ENCODE measurements around the gene ECT2. TPM values are rescaled to one million over a fixed set of nuclear protein-coding genes. Genes with fewer than 3 reads are reported as not detected.
"Not testable (repeated sequence)": the region's sequence is repeated elsewhere in the genome, so short reads cannot be mapped to it uniquely, and the experiment has no call there.

Gene ECT2, protein sequence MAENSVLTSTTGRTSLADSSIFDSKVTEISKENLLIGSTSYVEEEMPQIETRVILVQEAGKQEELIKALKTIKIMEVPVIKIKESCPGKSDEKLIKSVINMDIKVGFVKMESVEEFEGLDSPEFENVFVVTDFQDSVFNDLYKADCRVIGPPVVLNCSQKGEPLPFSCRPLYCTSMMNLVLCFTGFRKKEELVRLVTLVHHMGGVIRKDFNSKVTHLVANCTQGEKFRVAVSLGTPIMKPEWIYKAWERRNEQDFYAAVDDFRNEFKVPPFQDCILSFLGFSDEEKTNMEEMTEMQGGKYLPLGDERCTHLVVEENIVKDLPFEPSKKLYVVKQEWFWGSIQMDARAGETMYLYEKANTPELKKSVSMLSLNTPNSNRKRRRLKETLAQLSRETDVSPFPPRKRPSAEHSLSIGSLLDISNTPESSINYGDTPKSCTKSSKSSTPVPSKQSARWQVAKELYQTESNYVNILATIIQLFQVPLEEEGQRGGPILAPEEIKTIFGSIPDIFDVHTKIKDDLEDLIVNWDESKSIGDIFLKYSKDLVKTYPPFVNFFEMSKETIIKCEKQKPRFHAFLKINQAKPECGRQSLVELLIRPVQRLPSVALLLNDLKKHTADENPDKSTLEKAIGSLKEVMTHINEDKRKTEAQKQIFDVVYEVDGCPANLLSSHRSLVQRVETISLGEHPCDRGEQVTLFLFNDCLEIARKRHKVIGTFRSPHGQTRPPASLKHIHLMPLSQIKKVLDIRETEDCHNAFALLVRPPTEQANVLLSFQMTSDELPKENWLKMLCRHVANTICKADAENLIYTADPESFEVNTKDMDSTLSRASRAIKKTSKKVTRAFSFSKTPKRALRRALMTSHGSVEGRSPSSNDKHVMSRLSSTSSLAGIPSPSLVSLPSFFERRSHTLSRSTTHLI
- 10 to 100 TPM; 34.2 to 38.4 TPM for total RNA-seq

DNA sequence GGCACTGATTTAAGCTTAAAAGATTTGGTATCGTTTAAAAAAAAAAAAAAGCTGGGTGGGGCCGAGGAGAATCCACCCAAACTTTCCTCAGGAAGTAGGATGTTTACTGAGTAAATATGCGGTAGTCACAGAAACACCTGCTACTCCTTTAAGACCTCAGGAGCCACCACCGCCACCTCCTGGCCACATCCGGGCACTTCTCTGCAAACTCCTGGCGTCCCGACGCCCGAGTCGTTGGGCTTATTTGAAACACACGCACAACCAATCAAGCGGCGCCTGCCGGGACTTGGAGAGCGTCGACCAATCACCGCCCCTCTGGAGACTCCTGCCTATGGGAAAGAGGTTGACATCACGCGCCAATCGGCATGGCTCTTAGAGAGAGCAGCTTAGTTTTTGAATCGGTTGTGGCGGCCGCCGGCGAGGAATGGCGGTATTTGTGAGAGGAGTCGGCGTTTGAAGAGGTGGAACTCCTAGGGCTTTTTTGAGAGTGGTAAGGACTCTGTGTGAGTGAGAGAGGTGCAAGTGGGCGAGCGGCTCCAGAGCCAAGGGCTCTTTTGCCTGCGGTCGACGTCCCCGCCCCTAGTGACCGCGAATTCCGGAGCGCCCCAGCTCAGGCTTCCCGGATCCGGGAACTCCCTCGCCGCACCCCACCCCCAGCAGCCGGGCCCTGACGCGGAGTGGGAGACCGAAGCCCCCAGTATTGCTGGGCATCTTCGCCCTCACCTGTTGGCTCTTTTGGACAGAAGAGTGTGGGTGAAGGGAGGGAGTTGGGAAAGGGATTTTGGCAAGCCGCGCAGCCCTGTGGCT lies at the start of gene ECT2:
Gene ECT2 (plus strand): TSS at position 359 of the 807 bp plus-strand sequence. CDS start 3,805 bp downstream, outside the sequence.
- Mint-ChIP-seq H3K4me1 (peaks cover 10% of the 10 kb centered on the region), H3K27me3 (no peaks in the 10 kb centered on the region), H3K27ac (peak within 1 kb of the TSS; percentile 99), H3K4me3 (peak within 1 kb of the TSS; percentile 99), H3K36me3 (peaks cover 5% of the 10 kb centered on the region), H3K9me3 (no peaks in the 10 kb centered on the region)
- DNase-seq, result peak; percentile 95

DNA sequence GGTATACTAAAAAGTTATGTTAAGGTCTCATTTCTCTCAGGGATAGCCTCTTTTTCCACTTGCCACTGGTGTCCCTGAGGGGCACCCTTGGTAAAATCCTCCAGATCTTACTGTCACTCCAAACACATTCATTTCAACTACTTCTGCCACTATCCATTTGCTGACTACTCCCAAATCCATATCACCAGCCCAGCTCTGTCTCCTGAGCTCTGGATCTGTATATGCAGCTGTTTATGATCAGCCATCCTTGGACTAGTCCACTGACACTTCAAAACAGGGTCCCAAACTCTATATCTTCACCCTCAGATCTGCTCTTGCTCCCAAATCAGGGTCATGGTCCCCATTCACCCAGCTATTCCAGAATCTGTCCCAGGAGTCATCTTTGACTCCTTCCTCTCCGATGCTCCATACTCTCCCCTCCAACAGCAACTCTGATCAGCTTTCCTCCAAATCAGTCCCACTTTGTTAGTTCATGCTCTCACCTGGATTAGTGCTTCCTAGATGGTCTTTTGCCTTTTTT lies 49.5 kb upstream of the ECT2 start:
- Mint-ChIP-seq H3K27me3 (no peaks in the 10 kb centered on the region), H3K9me3 (no peaks in the 10 kb centered on the region), H3K36me3 (peaks cover 2% of the 10 kb centered on the region), H3K27ac (no peak overlapping the region), H3K4me1 (peaks cover 6% of the 10 kb centered on the region), H3K4me3 (no peak overlapping the region)
- no peak for DNase-seq

DNA sequence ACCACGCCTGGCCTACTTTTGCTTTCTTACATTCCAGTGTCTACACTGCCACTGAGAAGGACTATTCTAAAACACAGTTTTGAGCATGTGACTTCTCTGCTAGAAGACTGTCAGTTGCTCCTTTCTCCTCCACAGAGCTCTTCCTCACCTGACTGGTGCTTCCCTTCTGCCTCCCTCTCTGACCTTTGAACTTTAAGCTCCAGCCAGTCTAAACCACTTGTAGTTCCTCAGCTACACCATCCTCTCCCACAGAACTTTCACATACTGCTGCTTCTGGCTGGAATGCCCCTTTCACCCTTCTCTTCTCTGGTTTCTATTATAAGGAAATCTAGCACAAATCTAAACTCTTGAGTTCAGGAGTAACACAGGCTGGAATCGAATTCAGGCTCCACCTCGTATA lies 48.8 kb upstream of the ECT2 start:
- peaks cover 2% of the 10 kb centered on the region for H3K36me3 Mint-ChIP-seq
- H3K9me3 Mint-ChIP-seq, result no peaks in the 10 kb centered on the region
- peaks cover 6% of the 10 kb centered on the region for H3K4me1 Mint-ChIP-seq
- H3K4me3 Mint-ChIP-seq, result no peak overlapping the region
- no peak overlapping the region for H3K27ac Mint-ChIP-seq
- no peak for DNase-seq
- H3K27me3 Mint-ChIP-seq, result no peaks in the 10 kb centered on the region

DNA sequence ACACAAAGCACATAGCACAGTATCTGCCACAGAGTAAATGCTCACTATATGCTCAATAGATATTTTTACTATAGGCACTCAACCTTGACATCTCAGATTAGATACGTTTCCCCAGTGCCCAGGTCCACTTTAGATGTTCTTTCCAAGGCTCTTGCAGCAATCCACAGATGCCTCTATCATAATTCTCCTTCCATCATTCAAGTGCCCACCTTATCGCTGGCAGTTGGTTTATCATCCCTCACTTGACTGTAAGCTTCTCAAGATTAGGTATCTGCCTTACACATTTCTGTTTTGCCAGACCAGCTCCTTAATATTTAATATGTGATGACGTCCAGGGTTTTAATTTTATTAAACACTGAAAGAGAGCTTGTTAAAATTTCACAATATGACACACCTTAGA lies 48.3 kb upstream of the ECT2 start:
- H3K4me1 Mint-ChIP-seq, result peaks cover 6% of the 10 kb centered on the region
- H3K27me3 Mint-ChIP-seq, result no peaks in the 10 kb centered on the region
- no peak for DNase-seq
- H3K9me3 Mint-ChIP-seq, result no peaks in the 10 kb centered on the region
- H3K36me3 Mint-ChIP-seq, result peaks cover 2% of the 10 kb centered on the region
- H3K27ac Mint-ChIP-seq, result no peak overlapping the region
- H3K4me3 Mint-ChIP-seq, result no peak overlapping the region

DNA sequence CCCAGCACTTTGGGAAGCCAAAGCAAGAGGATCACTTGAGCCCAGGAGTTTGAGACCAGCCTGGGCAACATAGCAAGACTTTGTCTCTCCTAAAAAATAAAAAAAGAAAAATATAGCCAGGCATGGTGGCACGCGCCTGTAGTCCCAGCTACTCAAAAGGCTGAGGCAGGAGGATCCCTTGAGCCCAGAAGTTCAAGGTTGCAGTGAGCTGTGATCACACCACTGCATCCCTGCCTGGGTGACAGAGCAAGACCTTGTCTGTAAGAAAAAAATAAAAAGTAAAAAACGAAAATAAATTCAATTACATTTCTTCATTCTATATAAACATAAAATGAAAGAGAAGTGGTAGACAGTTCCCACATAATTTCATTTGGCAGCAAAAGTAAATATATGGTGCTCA lies 47.8 kb upstream of the ECT2 start:
- not testable (repeated sequence) for DNase-seq, H3K27me3 Mint-ChIP-seq, H3K36me3 Mint-ChIP-seq, H3K4me3 Mint-ChIP-seq, H3K9me3 Mint-ChIP-seq, H3K4me1 Mint-ChIP-seq, H3K27ac Mint-ChIP-seq

DNA sequence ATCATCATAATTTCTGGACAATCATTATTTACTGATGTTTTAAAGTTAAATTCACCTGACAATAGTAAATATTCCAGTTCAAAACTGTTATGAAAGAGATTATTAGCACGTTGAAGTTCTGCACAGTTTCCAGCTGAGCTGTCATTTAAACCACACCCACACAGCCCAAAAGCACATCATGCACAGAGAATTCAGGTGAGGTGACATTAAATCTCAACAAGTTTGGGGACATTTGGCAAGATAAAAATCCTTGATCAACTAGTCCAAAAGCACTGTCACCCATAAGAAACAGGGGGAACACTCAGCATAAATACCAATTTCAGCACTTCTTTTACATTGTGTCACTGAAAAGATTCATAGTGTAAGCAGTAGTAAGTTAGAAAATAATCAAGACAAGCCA lies 46.5 kb upstream of the ECT2 start:
- no peak for DNase-seq
- Mint-ChIP-seq H3K4me1 (peaks cover 11% of the 10 kb centered on the region), H3K4me3 (no peak overlapping the region), H3K9me3 (no peaks in the 10 kb centered on the region), H3K36me3 (peaks cover 2% of the 10 kb centered on the region), H3K27me3 (no peaks in the 10 kb centered on the region), H3K27ac (no peak overlapping the region)

DNA sequence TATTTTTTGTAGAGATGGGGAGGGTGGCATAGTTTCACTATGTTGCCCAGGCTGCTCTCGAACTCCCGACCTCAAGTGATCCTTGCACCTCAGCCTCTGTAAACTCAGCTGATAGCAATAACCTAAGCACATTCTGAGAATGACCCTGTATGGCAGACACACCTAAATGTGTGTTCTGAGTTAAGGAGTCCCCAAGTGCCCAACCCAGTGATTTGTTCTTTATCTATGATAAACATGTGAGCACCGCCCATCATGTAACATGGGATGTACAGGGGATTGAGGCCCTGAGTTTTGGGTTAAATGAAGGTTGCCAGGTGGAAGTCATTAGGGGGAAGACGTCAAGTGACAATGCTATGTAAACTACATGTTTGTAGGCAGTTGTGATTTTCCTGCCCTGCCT lies 45.4 kb upstream of the ECT2 start:
- peaks cover 23% of the 10 kb centered on the region for H3K4me1 Mint-ChIP-seq
- H3K27me3 Mint-ChIP-seq, result no peaks in the 10 kb centered on the region
- no peaks in the 10 kb centered on the region for H3K9me3 Mint-ChIP-seq
- no peak for DNase-seq
- no peak overlapping the region for H3K27ac Mint-ChIP-seq
- peaks cover 2% of the 10 kb centered on the region for H3K36me3 Mint-ChIP-seq
- H3K4me3 Mint-ChIP-seq, result no peak overlapping the region

DNA sequence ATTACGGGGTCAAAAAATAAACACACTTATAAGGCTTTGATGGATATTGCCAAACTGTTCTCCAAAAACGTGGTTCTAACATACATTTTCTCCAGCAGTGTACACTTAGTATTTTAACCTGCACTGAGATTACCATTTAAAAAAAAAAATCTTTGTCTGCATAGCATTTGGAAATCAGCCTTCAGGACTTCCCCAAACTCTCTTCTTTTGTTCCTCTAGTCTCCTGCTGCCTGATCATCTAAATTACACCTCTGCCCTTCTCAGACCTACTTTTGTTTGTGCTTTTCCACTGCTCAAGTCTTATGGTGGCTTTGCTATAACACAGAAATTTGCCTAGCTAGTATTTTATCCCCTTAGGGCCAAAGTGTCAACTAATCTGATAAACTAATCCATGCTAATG lies 43.5 kb upstream of the ECT2 start:
- Mint-ChIP-seq H3K9me3 (no peaks in the 10 kb centered on the region), H3K27me3 (no peaks in the 10 kb centered on the region), H3K4me1 (peaks cover 23% of the 10 kb centered on the region)

DNA sequence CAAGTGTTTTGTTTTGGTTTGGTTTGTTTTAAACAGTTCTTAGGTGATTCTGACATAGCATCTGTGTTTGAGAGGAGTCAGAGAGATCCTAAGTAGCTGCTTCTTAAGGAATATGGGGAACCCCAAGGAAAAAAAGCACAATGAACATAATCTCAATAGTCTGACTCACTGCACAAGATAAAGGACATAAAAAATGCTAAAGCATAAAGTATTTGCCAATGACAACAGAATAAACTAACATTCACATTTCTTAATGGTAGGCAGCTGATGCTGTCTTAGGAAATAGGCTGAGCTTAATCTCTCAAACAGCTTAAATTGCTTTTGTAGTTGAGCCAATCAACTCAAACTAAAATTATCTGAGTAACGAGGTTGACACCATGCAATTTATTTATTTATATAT lies 42.6 kb upstream of the ECT2 start:
- no peaks in the 10 kb centered on the region for H3K27me3 Mint-ChIP-seq
- H3K9me3 Mint-ChIP-seq, result no peaks in the 10 kb centered on the region
- peaks cover 22% of the 10 kb centered on the region for H3K4me1 Mint-ChIP-seq
- H3K27ac Mint-ChIP-seq, result no peak overlapping the region
- H3K36me3 Mint-ChIP-seq, result no peaks in the 10 kb centered on the region
- no peak for DNase-seq
- no peak overlapping the region for H3K4me3 Mint-ChIP-seq

More for the DNA sequence above, 43.5 kb upstream of the ECT2 start:
- Mint-ChIP-seq H3K27ac (no peak overlapping the region), H3K36me3 (no peaks in the 10 kb centered on the region), H3K4me3 (no peak overlapping the region)
- no peak for DNase-seq

DNA sequence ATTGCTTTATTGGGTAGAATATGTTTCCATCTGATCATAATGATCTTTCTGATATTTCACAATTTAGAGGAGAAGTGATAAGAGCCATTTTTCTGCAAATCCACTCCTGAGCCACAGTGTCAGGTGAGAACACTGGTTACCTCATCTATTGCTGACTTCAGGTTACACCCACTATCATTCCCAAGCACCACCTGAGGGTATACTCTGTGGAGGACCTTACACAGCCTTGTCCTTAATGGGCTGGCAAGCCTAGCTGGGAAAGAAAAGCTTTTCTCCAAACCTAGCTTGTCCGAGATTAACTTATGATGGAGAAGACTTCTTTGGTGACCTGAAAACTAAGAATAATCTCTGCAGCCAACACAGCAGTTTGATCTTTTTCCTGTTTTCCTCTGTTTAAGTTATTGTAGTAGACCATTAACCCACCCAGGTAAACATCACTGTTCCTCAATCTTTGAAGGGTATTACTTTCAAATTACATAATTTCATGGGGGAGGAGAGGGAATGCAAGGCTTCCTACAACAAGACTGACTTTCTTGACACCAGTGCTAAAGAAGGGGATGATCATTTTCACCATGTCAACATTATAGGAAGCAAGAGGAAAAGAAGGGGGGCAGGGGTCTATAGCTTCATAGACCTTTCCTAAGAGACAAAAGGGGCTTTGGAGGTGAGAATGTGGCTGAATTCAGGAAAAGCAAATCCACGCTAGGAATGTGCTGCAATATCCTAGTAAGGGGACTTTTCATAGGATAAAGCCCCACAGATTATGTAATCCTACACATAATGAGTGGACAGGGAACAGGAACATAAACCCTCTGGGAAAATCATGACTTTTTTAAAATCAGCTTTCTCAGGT lies 41.4 kb upstream of the ECT2 start:
- no peak for DNase-seq
- peak overlapping the region; percentile 26 for H3K4me3 Mint-ChIP-seq
- H3K36me3 Mint-ChIP-seq, result no peaks in the 10 kb centered on the region
- H3K4me1 Mint-ChIP-seq, result peaks cover 22% of the 10 kb centered on the region
- no peaks in the 10 kb centered on the region for H3K9me3 Mint-ChIP-seq
- no peak overlapping the region for H3K27ac Mint-ChIP-seq
- no peaks in the 10 kb centered on the region for H3K27me3 Mint-ChIP-seq

DNA sequence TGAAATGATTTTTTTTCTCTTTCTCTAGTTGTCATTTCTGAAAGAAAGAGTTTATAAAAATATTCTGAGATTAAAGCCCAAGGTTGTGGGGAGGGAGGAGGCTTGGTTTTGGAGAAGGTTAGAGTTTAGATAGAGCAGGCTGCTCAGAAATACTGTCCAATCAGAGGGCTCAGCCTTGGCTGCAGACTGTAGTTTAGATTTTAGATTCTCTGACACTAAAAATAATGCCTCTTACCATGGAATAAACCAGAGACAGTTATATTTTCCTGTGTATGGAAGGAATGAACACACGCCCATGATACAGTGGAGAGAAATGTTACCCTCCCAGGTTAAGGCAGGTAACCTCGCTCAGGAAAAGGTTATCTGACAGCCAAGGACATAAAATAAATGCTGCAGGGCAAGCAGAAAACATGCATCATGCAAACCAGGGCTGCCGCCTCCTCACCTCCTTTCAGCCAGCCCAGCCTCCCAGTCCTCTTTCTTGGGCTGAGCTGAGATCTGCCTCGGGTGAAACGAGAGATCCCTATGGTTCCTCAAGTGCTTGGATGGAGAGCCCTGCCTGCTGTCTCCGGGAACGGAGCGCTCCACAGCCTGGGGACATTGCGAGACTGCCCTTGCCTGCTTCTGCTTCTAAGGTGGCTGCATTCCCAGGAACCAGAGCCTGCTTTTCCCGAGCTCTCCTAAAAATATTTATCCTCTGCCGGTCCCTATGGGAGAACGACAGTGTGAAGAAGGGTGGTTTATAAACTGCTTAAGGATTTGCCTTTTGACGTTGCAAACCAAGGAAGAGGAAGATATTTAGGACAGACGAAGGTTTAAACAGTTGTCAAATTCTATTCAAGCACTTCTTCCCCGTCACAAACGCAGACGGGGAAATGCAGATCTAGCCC lies 40.5 kb upstream of the ECT2 start:
- DNase-seq, result no peak
- Mint-ChIP-seq H3K4me3 (peak overlapping the region; percentile 91), H3K4me1 (peaks cover 22% of the 10 kb centered on the region), H3K27ac (peak overlapping the region; percentile 80), H3K27me3 (no peaks in the 10 kb centered on the region), H3K9me3 (no peaks in the 10 kb centered on the region), H3K36me3 (no peaks in the 10 kb centered on the region)

DNA sequence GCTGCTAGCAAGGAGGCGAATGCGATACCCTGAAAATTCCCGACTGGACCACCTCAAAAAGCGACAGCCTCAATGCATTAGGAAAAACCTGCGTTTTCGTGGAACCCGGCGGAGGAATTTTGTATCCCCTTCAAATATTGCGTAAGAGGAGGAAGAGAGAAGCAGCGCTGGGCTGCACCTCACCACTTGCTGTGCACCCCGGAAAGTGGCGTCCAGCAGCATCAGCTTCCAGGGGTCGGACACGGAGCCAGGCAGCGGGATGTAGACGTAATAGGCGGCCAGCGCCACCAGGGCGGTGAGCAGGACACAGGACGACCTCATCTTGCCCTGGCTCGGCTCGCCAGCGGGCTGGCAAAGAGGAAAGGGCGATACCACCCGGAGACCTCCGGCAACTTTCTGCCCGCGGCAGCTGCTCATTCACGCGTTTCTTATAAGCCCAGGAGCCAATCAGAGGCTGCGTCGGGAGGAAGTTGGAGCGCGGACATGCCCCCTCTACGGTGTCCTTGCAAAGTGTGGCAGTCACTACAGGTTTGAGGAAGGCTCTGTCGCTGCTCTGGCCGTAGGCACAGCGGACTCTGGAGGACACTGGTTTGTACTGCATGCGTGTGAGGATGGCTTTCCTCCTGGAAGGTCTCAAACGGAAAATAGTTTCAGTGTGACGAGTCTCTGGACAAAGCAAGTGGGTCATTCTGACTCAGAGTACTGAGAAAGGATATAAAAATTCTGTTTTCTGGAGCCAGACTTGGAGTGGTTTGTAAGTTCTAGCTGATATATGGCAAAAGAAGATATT lies 39.7 kb upstream of the ECT2 start, which contains the start of gene NCEH1:
Gene NCEH1 (minus strand): TSS at position 404 of the 790 bp plus-strand sequence. CDS start 83 bp downstream, at position 321.
- H3K4me3 Mint-ChIP-seq, result peak within 1 kb of the TSS; percentile 91
- DNase-seq, result peak; percentile 80
- H3K4me1 Mint-ChIP-seq, result peaks cover 22% of the 10 kb centered on the region
- H3K9me3 Mint-ChIP-seq, result no peaks in the 10 kb centered on the region
- H3K36me3 Mint-ChIP-seq, result no peaks in the 10 kb centered on the region
- no peaks in the 10 kb centered on the region for H3K27me3 Mint-ChIP-seq
- H3K27ac Mint-ChIP-seq, result peak within 1 kb of the TSS; percentile 80
